22Rv1 (cell line): ENCODE data around the gene CA11.

Experiments used
- ZFX ChIP-seq: fragments of 450-650 bp; IDR thresholded peaks from 2 replicates; pipeline ENCODE4 v1.6.1; 2017; ENCODE audit warnings: antibody characterized with exemption, borderline replicate concordance
- TF ChIP-seq, protein P1 (sequence below): fragments of 450-650 bp; IDR thresholded peaks from 2 replicates; pipeline ENCODE4 v1.5.1; 2017; ENCODE audit warnings: mild to moderate bottlenecking

GRCh38 chr19:48634036-48634342, 12.0 kb downstream of the CA11 start:
- TF ChIP-seq, protein P1, sequence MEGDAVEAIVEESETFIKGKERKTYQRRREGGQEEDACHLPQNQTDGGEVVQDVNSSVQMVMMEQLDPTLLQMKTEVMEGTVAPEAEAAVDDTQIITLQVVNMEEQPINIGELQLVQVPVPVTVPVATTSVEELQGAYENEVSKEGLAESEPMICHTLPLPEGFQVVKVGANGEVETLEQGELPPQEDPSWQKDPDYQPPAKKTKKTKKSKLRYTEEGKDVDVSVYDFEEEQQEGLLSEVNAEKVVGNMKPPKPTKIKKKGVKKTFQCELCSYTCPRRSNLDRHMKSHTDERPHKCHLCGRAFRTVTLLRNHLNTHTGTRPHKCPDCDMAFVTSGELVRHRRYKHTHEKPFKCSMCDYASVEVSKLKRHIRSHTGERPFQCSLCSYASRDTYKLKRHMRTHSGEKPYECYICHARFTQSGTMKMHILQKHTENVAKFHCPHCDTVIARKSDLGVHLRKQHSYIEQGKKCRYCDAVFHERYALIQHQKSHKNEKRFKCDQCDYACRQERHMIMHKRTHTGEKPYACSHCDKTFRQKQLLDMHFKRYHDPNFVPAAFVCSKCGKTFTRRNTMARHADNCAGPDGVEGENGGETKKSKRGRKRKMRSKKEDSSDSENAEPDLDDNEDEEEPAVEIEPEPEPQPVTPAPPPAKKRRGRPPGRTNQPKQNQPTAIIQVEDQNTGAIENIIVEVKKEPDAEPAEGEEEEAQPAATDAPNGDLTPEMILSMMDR: no peak
- no peak for TF ChIP-seq ZFX
